GM23338 (cell line): ENCODE measurements around the gene MARF1. TPM values are rescaled to one million over a fixed set of nuclear protein-coding genes. Genes with fewer than 3 reads are reported as not detected.

Experiments
- ATAC-seq: fragments of 200-7000 bp; cut with Tn5 transposase; 3 replicates; pipeline ENCODE4 v1.9.1; 2020
- DNase-seq: peaks from one replicate; pipeline ENCODE4 v3.0.0-alpha.2; 2015; ENCODE audit warnings: low spot score
- H2AFZ ChIP-seq: fragments of 200-600 bp; sonication (generic); 2 replicates; pipeline ENCODE4 v1.8.0; 2016; ENCODE audit warnings: antibody characterized with exemption, mild to moderate bottlenecking, moderate library complexity
- H3F3A ChIP-seq: fragments of 200-600 bp; sonication (generic); replicated peaks from 2 replicates; pipeline ENCODE4 v1.8.0; 2017; ENCODE audit warnings: antibody characterized with exemption, mixed run types, low read depth
- H3K27ac ChIP-seq: fragments of 200-600 bp; sonication (generic); 2 replicates; pipeline ENCODE4 v1.6.1; 2016; ENCODE audit warnings: low read depth
- H3K27me3 ChIP-seq: fragments of 200-600 bp; sonication (generic); 2 replicates; pipeline ENCODE4 v1.8.0; 2016; ENCODE audit warnings: mild to moderate bottlenecking, mixed run types, moderate library complexity; ENCODE audit not compliant: insufficient read depth
- H3K36me3 ChIP-seq: fragments of 200-600 bp; sonication (generic); 2 replicates; pipeline ENCODE4 v1.8.0; 2016; ENCODE audit warnings: mild to moderate bottlenecking; ENCODE audit not compliant: insufficient read depth
- H3K4me1 ChIP-seq: fragments of 200-600 bp; sonication (generic); 2 replicates; pipeline ENCODE4 v1.8.0; 2016; ENCODE audit warnings: mild to moderate bottlenecking, moderate library complexity; ENCODE audit not compliant: insufficient read depth
- H3K4me2 ChIP-seq: fragments of 200-600 bp; sonication (generic); 2 replicates; pipeline ENCODE4 v1.7.1; 2017; ENCODE audit warnings: mixed run types
- H3K4me3 ChIP-seq: fragments of 200-600 bp; sonication (generic); 2 replicates; pipeline ENCODE4 v1.6.1; 2016; ENCODE audit warnings: mixed run types
- H3K79me2 ChIP-seq: fragments of 200-600 bp; sonication (generic); replicated peaks from 2 replicates; pipeline ENCODE4 v1.8.0; 2017; ENCODE audit warnings: mild to moderate bottlenecking; ENCODE audit not compliant: insufficient read depth
- H3K9me2 ChIP-seq: fragments of 200-600 bp; sonication (generic); 2 replicates; pipeline ENCODE4 v1.8.0; 2017; ENCODE audit not compliant: insufficient read depth
- H4K20me1 ChIP-seq: fragments of 200-600 bp; sonication (generic); replicated peaks from 2 replicates; pipeline ENCODE4 v1.8.0; 2017; ENCODE audit warnings: mild to moderate bottlenecking; ENCODE audit not compliant: insufficient read depth
- H3K27ac Mint-ChIP-seq: 2 replicates; pipeline ENCODE4 v1.8.0; 2020; ENCODE audit warnings: inconsistent platforms, mild to moderate bottlenecking, moderate library complexity, mixed read lengths
- H3K27me3 Mint-ChIP-seq: 3 replicates; pipeline ENCODE4 v1.8.0; 2022; ENCODE audit warnings: low read depth, mild to moderate bottlenecking, moderate library complexity, mixed read lengths, inconsistent platforms; ENCODE audit not compliant: insufficient read depth, poor library complexity
- H3K36me3 Mint-ChIP-seq: 3 replicates; pipeline ENCODE4 v1.8.0; 2021; ENCODE audit warnings: low read depth, mild to moderate bottlenecking, inconsistent platforms, moderate library complexity, mixed read lengths
- H3K4me1 Mint-ChIP-seq: 3 replicates; pipeline ENCODE4 v1.8.0; 2020; ENCODE audit warnings: mild to moderate bottlenecking, inconsistent platforms, mixed read lengths
- H3K4me3 Mint-ChIP-seq: 3 replicates; pipeline ENCODE4 v1.8.0; 2021; ENCODE audit warnings: moderate library complexity, mild to moderate bottlenecking, inconsistent platforms, mixed read lengths
- H3K9me3 Mint-ChIP-seq: 3 replicates; pipeline ENCODE4 v1.8.0; 2020; ENCODE audit warnings: moderate library complexity, mild to moderate bottlenecking, inconsistent platforms, mixed read lengths
- CTCF ChIP-seq, 2 experiments: fragments of 200-600 bp in 1 of 2; sonication (generic) in 1 of 2; conservative IDR thresholded peaks; 2 replicates each; pipeline versions ENCODE4 v1.5.1 to v1.6.1; 2016 to 2017; ENCODE audit warnings: antibody characterized with exemption in 2 of 2, low read depth in 2 of 2, mild to moderate bottlenecking in 2 of 2, moderate library complexity in 1 of 2
- EZH2phosphoT487 ChIP-seq: fragments of 200-600 bp; sonication (generic); IDR thresholded peaks from one replicate; pipeline ENCODE4 v1.8.1; 2018; ENCODE audit warnings: antibody characterized with exemption; ENCODE audit not compliant: unreplicated experiment
- NANOG ChIP-seq: IDR thresholded peaks from 2 replicates; pipeline ENCODE4 v1.6.1; 2016; ENCODE audit warnings: antibody characterized with exemption, borderline replicate concordance
- POLR2AphosphoS5 ChIP-seq: IDR thresholded peaks from 2 replicates; pipeline ENCODE4 v1.6.1; 2016; ENCODE audit warnings: antibody characterized with exemption, low read depth
- STAT1 ChIP-seq: IDR thresholded peaks from one replicate; pipeline ENCODE4 v1.6.1; 2016; ENCODE audit warnings: antibody characterized with exemption; ENCODE audit not compliant: unreplicated experiment
- ZNF331 ChIP-seq: fragments of 250-450 bp; sonication (Bioruptor Pico); IDR thresholded peaks from 2 replicates; pipeline ENCODE4 v1.5.0; 2020; ENCODE audit warnings: low read depth, mild to moderate bottlenecking, moderate library complexity
- ZNF462 ChIP-seq: fragments of 250-450 bp; sonication (Bioruptor Pico); IDR thresholded peaks from 2 replicates; pipeline ENCODE4 v1.5.0; 2020; ENCODE audit warnings: mild to moderate bottlenecking, moderate library complexity
- polyA plus RNA-seq: library from polyadenylated mRNA; unstranded; fragments of >200 nt; fragmentation: Nextera tagmentation; extraction: Ambion mirVana; gene quantifications from 2 replicates; pipeline ENCODE4 v1.2.1, GENCODE V29; 2016
- total RNA-seq: library from RNA; depleted of rRNA; stranded (reverse); fragments of >200 nt; shearing (Covaris generic); gene quantifications from 2 replicates; pipeline ENCODE4 v1.2.3, GENCODE V29; 2014

Gene MARF1
- total and polyA plus RNA-seq, 2 experiments from 2014 or later = 8.3 to 16.0 TPM

- TF ChIP-seq POLR2AphosphoS5 (no peak), NANOG (no peak), EZH2phosphoT487 (no peak), CTCF (conservative IDR thresholded peaks at IDR 0.05; ENCODE audit: low read depth in 2 of 2) (no peak)
- Mint-ChIP-seq H3K27ac (peak overlapping the region; percentile 97), H3K27me3 (no peaks in the 10 kb centered on the region), H3K36me3 (peaks cover 6% of the 10 kb centered on the region), H3K4me3 (peak overlapping the region; percentile 89), H3K4me1 (peaks cover 10% of the 10 kb centered on the region), H3K9me3 (no peaks in the 10 kb centered on the region)
- Histone ChIP-seq H3K4me1 (peaks cover 7% of the 10 kb centered on the region; the same call in 1 of the 2 replicates), H3F3A (0 out of 2 replicates have a peak, but pooled peaks cover 3% of the 10 kb centered on the region), H3K4me2 (peak overlapping the region; percentile 75), H3K9me2 (no peaks in the 10 kb centered on the region), H3K27ac (peak overlapping the region; percentile 91), H3K79me2 (peaks cover 28% of the 10 kb centered on the region), H4K20me1 (no peaks in the 10 kb centered on the region), H3K27me3 (no peaks in the 10 kb centered on the region), H3K4me3 (peak overlapping the region; percentile 84), H2AFZ (peak overlapping the region; percentile 83; the same call in 1 of the 2 replicates), H3K36me3 (peaks cover 4% of the 10 kb centered on the region)
- ATAC-seq = no peak
- no peak for DNase-seq
Observed at GRCh38 chr16:15643946-15644250, 944 bp upstream of the MARF1 start.

GRCh38 chr16:15642557-15643047 lies 352 bp downstream of the MARF1 start:
- peaks cover 10% of the 10 kb centered on the region for H3K4me1 Mint-ChIP-seq
- Histone ChIP-seq H3K9me2 (no peaks in the 10 kb centered on the region), H3K36me3 (peaks cover 13% of the 10 kb centered on the region), H3K4me1 (peaks cover 7% of the 10 kb centered on the region; the same call in 1 of the 2 replicates), H3K27me3 (no peaks in the 10 kb centered on the region), H3K27ac (peak overlapping the region; percentile 80), H4K20me1 (no peaks in the 10 kb centered on the region), H3F3A (0 out of 2 replicates have a peak, but pooled peaks cover 3% of the 10 kb centered on the region), H3K4me3 (peak overlapping the region; percentile 84), H3K79me2 (peaks cover 28% of the 10 kb centered on the region), H3K4me2 (peak overlapping the region; percentile 97), H2AFZ (peak overlapping the region; percentile 9)
- H3K27ac Mint-ChIP-seq = peak overlapping the region; percentile 80; the same call in 1 of the 2 replicates
- no peaks in the 10 kb centered on the region for H3K9me3 Mint-ChIP-seq
- peaks cover 16% of the 10 kb centered on the region for H3K36me3 Mint-ChIP-seq
- DNase-seq (peak; percentile 75), ATAC-seq (peak; percentile 92)
- H3K27me3 Mint-ChIP-seq = no peaks in the 10 kb centered on the region
- peak overlapping the region; percentile 89 for H3K4me3 Mint-ChIP-seq
- TF ChIP-seq ZNF331 (CRISPR knock-in tag) (no peak), ZNF462 (no peak), CTCF (conservative IDR thresholded peaks at IDR 0.05; ENCODE audit: low read depth in 2 of 2) (peak; percentile 30 to 42), STAT1 (no peak), NANOG (no peak), EZH2phosphoT487 (no peak)
